Right lobe of liver (tissue), 6 donors: Measurements from ENCODE around the gene SMAD7. TPM values are rescaled to one million over a fixed set of nuclear protein-coding genes. Genes with fewer than 3 reads are reported as not detected.

Experiments
- ATAC-seq, 4 donors: fragments of 200-7000 bp; cut with Tn5 transposase; one replicate each; pipeline ENCODE4 v1.9.1; 2020; ENCODE audit warnings: mild to moderate bottlenecking in 4 of 4, moderate library complexity in 4 of 4
- DNase-seq, 3 donors: peaks; one replicate each; pipeline ENCODE4 v3.0.0-alpha.2; 2020
- H3K27ac ChIP-seq, 3 donors: fragments of 200-600 bp; one replicate each; pipeline ENCODE4 v1.8.0; 2022
- H3K27me3 ChIP-seq, 2 donors: fragments of 200-600 bp; one replicate each; pipeline ENCODE4 v1.8.0; 2022
- H3K36me3 ChIP-seq, 4 donors: fragments of 200-600 bp; sonication (generic) in 1 of 4; one replicate each; pipeline versions ENCODE4 v1.5.1 to v1.8.0; 2017 to 2022; ENCODE audit warnings: control low read depth in 1 of 4
- H3K4me1 ChIP-seq, 4 donors: fragments of 200-600 bp; sonication (generic) in 1 of 4; one replicate each; pipeline versions ENCODE4 v1.5.1 to v1.8.0; 2017 to 2022; ENCODE audit warnings: control low read depth in 1 of 4
- H3K4me3 ChIP-seq, 3 donors: fragments of 200-600 bp; one replicate each; pipeline ENCODE4 v1.8.0; 2022
- H3K9me3 ChIP-seq, 4 donors: fragments of 200-600 bp; sonication (generic) in 1 of 4; one replicate each; pipeline versions ENCODE4 v1.5.1 to v1.8.0; 2017 to 2022; ENCODE audit warnings: control low read depth in 1 of 4
- CTCF ChIP-seq, 4 donors: fragments of 200-600 bp in 3 of 4; fragments of 450-650 bp in 1 of 4; IDR thresholded peaks; one replicate each; pipeline versions ENCODE4 v1.5.1 to v1.8.0; 2016 to 2022; ENCODE audit warnings: antibody characterized with exemption in 4 of 4, mild to moderate bottlenecking in 2 of 4
- POLR2A ChIP-seq: fragments of 450-650 bp; IDR thresholded peaks from one replicate; pipeline ENCODE4 v1.6.1; 2017; ENCODE audit warnings: antibody characterized with exemption, mild to moderate bottlenecking
- WGBS: methylation state at CpG from one replicate; pipeline ENCODE4 v1.1.6; 2018; ENCODE audit warnings: low coverage, low lambda C conversion rate; ENCODE audit not compliant: insufficient coverage; ENCODE audit errors: missing lambda C conversion rate; 5-methylcytosine and 5-hydroxymethylcytosine counted together
- intact Hi-C, 2 donors: fragments of 100-400 bp; cut with DNase I; formaldehyde crosslinking; loops; one replicate each; pipeline versions ENCODE4 v1.11.2 to v1.14.1; 2022
- total RNA-seq, 6 experiments: library from RNA; depleted of rRNA in 2 of 6; stranded (reverse); fragments of >200 nt in 2 of 6; fragmentation: NEBNext Ultra II Directional in 3 of 6; extraction: Animal tissue kit (Norgen Biotek cat#: 25700) in 3 of 6; gene quantifications; one replicate each; pipeline versions ENCODE4 v1.1.0 to v1.2.4, GENCODE V29; 2016 to 2023
- donor health status: DM: no; HTN: yes; CAD: no.
- donor health status: DM: no; HTN: no; CAD: no.
- donor health status: DM: no; HTN: no; CAD: no.
- donor health status: DM: no; HTN: yes; CAD: no.
- donor health status: DM: no; HTN: yes; CAD: no.

Gene SMAD7
- total RNA-seq, 6 experiments from 2014 or later, result 8.2 to 13.5 (median 11.0) TPM

- Histone ChIP-seq H3K9me3 (no peaks in the 10 kb centered on the region), H3K4me1 (peaks cover 0 to 78% (median 32%) of the 10 kb centered on the region in 4 donors), H3K27me3 (no peaks in the 10 kb centered on the region), H3K27ac (peak overlapping the region; percentile 43 to 61 (median 60)), H3K36me3 (peaks cover 0 to 6% (median 0%) of the 10 kb centered on the region in 4 donors), H3K4me3 (peak overlapping the region in 2 of 3 donors; percentile 6 to 7)
- intact Hi-C loops, result loop anchor here in 1 of 2 donors (10.0 kb wide), 1 partner anchor 150 kb away; no protein-coding TSS in a partner anchor
- TF ChIP-seq POLR2A (no peak), CTCF (IDR thresholded peaks at IDR 0.05) (no peak)
- WGBS, result 28% methylated on average over 11 of the region's 14 CpGs
- peak in 2 of 3 donors; percentile 66 to 71 for DNase-seq
- ATAC-seq, result peak; percentile 47 to 67 (median 61)
These were observed 15.9 kb downstream of the SMAD7 start for GRCh38 chr18:48934723-48935432.

- TF ChIP-seq POLR2A (no peak), CTCF (IDR thresholded peaks at IDR 0.05) (no peak)
- no peak for DNase-seq
- no peaks in the 10 kb centered on the region for H3K27me3 ChIP-seq
- no peak for ATAC-seq
- intact Hi-C loops, result loop anchor here in 1 of 2 donors (10.0 kb wide), 1 partner anchor 150 kb away; no protein-coding TSS in a partner anchor
- peaks cover 0 to 78% (median 32%) of the 10 kb centered on the region in 4 donors for H3K4me1 ChIP-seq
- H3K36me3 ChIP-seq, result peaks cover 0 to 6% (median 0%) of the 10 kb centered on the region in 4 donors
- H3K27ac ChIP-seq, result peak overlapping the region; percentile 43 to 61 (median 60)
- WGBS, result 49% methylated on average over 3 of the region's 3 CpGs
- H3K9me3 ChIP-seq, result no peaks in the 10 kb centered on the region
- H3K4me3 ChIP-seq, result no peak overlapping the region
These were observed 16.4 kb downstream of the SMAD7 start for GRCh38 chr18:48934415-48934722.

- Histone ChIP-seq H3K27me3 (no peaks in the 10 kb centered on the region), H3K36me3 (peaks cover 0 to 6% (median 0%) of the 10 kb centered on the region in 4 donors), H3K4me3 (no peak overlapping the region), H3K27ac (peak overlapping the region; percentile 43 to 61 (median 60)), H3K4me1 (peaks cover 0 to 79% (median 35%) of the 10 kb centered on the region in 4 donors), H3K9me3 (no peaks in the 10 kb centered on the region)
- TF ChIP-seq CTCF (IDR thresholded peaks at IDR 0.05), result no peak
- no peak for TF ChIP-seq POLR2A
- 54% methylated on average over 8 of the region's 23 CpGs for WGBS
- DNase-seq, result no peak
- intact Hi-C loops, result loop anchor here in 1 of 2 donors (10.0 kb wide), 1 partner anchor 149 kb away; no protein-coding TSS in a partner anchor
- no peak for ATAC-seq
These were observed 17.0 kb downstream of the SMAD7 start for GRCh38 chr18:48933578-48934414.

- H3K9me3 ChIP-seq, result no peaks in the 10 kb centered on the region
- no peak for TF ChIP-seq POLR2A
- TF ChIP-seq CTCF (IDR thresholded peaks at IDR 0.05), result no peak
- DNase-seq (no peak), ATAC-seq (no peak)
- whole genome bisulfite sequencing, result 53% methylated on average over 9 of the region's 10 CpGs
- H3K27me3 ChIP-seq, result no peaks in the 10 kb centered on the region
- H3K4me1 ChIP-seq, result peaks cover 0 to 79% (median 41%) of the 10 kb centered on the region in 4 donors
- no peaks in the 10 kb centered on the region for H3K36me3 ChIP-seq
- H3K27ac ChIP-seq, result no peak overlapping the region
- intact Hi-C loops, result loop anchor here in 1 of 2 donors (10.0 kb wide), 1 partner anchor 148 kb away; no protein-coding TSS in a partner anchor
- no peak overlapping the region for H3K4me3 ChIP-seq
These were observed 17.8 kb downstream of the SMAD7 start for GRCh38 chr18:48932822-48933510.
